HG03196 (cell line): ENCODE results near the gene OLFM1.
"Not testable (repeated sequence)": the region's sequence is repeated elsewhere in the genome, so short reads cannot be mapped to it uniquely, and the experiment has no call there.

Experiments used
- ATAC-seq: cut with Tn5 transposase; IDR thresholded peaks from one replicate; pipeline ENCODE4 v1.9.1; 2021; ENCODE audit not compliant: unreplicated experiment

The OLFM1 gene

GRCh38 chr9:135150981-135151380 lies 63.5 kb downstream of the OLFM1 start:
- ATAC-seq, result no peak

DNA sequence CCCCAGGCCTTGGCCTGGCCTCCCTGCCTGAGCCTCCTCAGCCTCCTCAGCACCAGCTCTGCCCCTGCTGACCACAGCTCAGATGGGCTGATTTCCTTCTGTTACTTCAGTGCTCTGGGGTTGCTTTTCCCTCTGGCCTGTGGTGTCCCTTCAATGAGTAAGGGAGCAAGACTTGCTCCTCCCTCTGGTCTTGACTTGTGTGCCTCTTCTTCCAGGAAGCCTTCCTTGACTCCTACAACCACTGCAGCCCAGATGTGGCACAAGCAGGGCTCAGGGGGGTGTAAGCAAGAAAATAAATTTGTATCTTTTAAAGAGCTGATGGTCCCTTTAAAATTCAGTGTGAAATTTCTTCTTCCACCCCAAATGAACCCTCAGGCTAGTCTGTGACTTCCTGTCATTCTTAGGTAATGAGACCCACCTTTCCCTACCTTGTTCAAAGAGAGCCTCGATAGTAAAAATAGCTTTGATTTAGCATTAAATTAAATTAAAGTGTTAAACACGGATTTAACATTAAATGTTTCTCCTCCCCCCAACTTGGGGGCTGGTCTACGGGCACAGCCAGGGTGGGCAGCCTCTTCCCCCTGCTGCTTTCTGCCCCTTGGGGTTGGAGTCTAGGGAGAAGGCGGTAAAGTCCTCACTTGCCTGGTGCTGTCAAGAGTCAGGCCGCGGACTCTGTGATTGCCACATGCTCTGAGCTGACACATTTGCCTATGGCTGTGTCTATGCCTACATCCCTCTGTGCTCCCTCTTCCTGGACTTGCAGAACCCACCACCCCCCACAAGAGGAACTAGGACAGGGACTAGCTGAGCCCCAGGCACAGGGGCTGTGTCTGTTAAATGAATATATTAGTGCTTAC lies 64.5 kb downstream of the OLFM1 start:
- ATAC-seq, result no peak

- no peak for ATAC-seq
Observed at GRCh38 chr9:135152614-135153334, 65.3 kb downstream of the OLFM1 start.

GRCh38 chr9:135154050-135154615 lies 66.7 kb downstream of the OLFM1 start:
- ATAC-seq, result no peak

- ATAC-seq, result no peak
Observed at GRCh38 chr9:135155396-135155795, 67.9 kb downstream of the OLFM1 start.

DNA sequence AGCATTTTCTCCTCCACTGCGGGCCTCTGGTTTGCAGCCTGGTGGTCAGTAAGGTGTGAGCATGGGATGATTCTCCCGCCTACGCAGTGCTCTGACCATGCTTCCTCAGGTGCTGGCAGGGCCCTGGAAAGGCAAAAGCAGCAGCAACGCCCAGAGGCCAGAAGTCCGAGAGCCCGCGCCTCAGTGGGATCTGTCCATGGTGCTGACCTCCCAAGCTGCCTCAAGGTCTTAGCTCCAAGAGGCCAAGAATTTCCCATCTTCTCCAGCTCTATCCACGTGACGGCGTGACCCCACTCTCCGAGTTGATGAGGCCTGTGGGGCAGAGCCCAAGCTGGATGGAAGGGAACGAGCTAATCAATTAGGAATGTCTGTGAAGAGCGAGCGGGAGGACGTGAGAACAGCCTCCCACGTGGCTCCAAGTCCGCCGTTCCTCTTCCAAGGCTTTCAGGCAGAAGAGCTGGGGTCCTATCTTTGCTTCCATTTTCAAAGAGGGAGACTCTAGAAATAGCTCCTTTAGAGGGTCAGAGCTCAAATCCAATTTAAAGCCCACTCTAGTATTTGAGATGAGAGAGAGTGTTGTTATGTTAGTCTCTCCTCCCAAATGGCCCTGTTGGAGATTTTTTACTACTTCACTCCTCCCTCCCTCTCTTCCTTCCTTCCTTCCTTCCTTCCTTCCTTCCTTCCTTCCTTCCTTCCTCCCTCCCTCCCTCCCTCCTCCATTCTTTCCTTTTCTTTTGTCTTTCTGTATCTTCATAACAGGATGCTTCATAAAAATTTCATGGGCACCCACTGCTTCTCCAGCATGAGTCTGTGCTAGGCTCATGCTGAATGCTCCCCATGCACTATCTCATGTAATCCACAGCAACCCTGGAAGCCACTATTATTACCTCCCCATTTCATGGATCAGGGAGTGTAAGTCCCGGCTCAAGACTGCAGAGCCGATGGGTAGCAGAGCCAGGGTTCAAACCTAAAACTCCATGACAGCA lies 69.3 kb downstream of the OLFM1 start:
- no peak for ATAC-seq

DNA sequence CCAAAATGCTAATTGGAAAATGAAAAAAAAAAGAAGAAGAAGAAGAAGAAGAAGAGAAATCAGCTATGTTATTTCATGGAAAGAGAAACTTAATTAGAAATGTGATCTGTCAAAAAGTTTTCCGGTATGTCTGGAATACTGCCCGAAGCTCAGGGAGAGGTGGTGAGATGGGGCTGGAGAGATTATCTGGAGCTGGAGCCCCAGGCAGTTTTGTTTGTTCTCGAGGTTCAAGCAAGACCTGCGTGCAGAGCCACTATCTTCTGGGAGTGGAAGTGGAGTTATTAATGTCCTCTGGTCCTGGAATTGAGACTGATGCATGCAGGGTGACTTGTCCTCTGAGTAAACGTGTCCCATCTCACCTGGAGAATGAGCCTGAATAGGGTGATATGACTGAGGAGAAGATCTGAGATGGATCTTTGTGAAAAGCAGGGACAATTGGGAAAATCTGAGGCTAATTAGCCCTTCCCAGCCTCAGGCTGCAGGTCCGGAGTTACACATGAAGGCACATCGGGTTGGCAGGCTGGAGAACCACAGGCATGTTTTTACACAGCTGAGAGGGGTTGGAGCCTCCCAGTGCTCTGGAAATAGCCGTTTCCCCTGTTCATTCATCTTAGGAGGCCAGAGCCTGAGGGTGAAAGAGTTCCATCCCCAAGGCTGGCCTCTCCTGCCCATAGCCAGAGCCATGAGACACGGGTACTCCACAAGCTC lies 70.5 kb downstream of the OLFM1 start:
- no peak for ATAC-seq

DNA sequence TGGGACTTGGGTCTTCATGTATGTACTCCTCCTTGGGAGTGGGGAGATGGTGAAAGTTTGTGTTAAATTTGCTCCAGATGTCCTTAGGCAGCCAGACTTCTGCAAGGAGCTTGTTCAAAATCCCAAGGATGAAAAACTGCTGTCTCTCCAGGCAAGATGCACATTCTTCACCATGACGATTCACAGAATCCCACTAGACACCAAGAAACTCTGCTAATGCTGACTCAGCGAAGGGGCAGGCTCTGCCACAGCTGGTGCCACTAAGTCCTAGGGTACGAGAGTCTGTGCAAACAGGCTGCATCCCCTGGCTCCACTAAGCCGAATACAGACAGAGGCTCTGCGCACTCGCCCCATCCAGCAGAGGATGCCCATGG lies 71.1 kb downstream of the OLFM1 start:
- ATAC-seq, result no peak

DNA sequence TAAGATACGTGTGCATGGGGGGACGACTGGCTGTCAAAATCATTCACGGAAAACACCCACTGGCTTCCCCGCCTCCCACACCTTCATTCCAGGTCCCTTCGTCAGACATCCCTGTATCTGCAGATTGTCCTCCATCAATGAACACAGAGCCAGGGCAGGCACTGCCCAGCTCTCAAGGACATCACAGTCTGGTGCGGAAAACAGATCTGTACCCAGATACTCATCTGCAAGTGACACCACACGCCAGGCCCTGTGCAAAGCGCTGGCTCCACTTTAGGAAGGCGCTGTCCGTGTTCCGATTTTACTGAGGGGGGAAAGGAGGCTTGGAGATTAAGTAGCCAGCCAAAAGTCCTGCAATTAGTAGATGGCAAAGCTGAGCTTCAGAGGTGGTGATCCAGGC lies 72.3 kb downstream of the OLFM1 start:
- no peak for ATAC-seq

- no peak for ATAC-seq
Observed at GRCh38 chr9:135160862-135161261, 73.4 kb downstream of the OLFM1 start.

DNA sequence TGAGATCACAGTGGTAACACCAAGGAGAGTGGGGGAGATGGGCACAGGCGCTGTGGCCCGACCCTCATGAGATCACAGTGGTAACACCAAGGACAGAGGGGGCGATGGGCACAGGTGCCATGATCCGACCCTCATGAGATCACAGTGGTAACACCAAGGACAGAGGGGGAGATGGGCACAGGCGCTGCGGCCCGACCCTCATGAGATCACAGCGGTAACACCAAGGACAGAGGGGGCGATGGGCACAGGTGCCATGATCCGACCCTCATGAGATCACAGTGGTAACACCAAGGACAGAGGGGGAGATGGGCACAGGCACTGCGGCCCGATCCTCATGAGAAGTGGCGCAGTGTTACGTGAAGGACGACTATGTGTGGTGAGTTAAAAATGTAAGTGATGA lies 75.1 kb downstream of the OLFM1 start:
- not testable (repeated sequence) for ATAC-seq

DNA sequence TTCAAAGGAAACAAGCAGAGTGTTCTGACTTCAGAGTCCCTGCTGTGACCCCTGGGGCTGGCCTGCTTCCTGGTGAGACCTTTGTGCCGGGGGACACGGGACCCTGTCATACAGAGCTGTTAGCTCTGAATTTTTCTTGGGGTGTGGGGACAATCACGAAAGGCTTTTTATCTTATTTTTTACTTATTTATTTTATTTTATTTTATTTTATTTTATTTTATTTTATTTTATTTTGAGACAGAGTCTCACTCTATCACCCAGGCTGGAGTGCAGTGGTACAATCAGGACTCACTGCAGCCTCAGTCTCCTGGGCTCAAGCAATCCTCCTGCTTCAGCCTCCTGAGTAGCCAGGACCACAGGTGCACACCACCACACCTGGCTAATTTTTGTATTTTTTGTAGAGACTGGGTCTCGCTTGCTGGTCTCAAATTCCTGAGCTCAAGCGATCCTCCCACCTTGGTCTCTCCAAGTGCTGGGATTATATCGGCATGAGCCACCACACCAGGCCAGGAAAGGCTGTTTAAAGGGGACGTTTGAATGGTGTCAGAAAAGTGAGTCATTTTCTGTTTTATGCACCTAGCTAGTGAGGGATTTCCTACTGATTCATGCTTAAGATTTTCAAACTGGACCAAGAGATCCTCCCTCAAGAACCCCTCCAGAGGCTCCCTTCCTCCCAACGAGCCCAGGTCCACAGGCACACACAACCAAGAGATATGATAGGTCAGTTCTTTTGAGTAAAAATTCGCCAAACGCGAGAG lies 75.7 kb downstream of the OLFM1 start:
- no peak for ATAC-seq

GRCh38 chr9:135164036-135164435 lies 76.6 kb downstream of the OLFM1 start:
- no peak for ATAC-seq

GRCh38 chr9:135165003-135165711 lies 77.7 kb downstream of the OLFM1 start:
- ATAC-seq, result no peak

GRCh38 chr9:135165756-135166519 lies 78.5 kb downstream of the OLFM1 start:
- ATAC-seq, result no peak

GRCh38 chr9:135166565-135166964 lies 79.1 kb downstream of the OLFM1 start:
- ATAC-seq, result no peak

DNA sequence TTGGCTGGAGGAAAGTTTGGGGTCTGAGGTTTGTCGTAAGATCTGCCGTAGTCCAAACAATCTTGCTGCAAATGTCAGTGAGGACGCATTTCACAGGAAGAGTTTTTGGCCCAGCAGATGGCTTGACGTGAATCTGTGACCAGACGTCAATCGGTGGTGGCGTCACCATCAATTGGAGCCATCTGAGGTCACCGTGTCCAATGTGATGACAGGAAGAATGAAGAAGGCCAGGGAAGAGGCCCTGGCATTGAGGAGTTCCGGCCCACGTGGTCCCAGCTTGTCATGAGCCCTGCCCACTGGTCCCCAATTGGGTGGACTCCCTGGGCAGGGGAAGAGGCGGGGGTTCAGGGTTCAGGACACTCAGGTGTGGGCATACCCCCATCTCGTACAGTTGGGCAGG lies 79.9 kb downstream of the OLFM1 start:
- no peak for ATAC-seq
